Cardiac atrium fibroblast (primary cell): ENCODE measurements around the gene CALN1. TPM values are rescaled to one million over a fixed set of nuclear protein-coding genes. Genes with fewer than 3 reads are reported as not detected.

Source experiments
- total RNA-seq: library from RNA; depleted of rRNA; stranded (reverse); fragments of >200 nt; gene quantifications from 2 replicates; pipeline ENCODE4 v1.2.3, GENCODE V29; 2015

CALN1 gene
- total RNA-seq = not detected in 2 replicates

DNA sequence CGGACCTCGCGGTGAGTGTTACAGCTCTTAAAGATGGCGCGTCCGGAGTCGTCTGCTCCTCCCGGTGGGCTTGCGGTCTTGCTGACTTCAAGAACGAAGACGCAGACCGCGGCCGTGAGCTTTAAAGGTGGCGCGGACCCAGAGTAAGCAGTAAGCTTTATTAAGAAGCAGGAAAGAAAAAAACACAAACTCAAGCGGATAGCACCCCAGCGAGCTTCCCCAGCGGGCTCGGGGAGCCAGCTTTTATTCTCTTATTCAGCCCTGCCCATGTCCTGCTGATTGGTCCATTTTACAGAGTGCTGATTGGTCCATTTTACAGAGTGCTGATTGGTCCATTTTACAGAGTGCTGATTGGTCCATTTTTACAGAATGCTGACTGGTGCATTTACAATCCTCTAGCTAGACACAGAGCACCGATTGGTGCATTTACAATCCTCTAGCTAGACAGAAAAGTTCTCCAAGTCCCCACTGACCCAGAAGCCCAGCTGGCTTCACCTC lies at the start of gene CALN1:
Gene CALN1, minus strand, starts transcription at position 218 of the 498 bp plus-strand sequence.

